Small intestine (tissue), 7 donors: ENCODE results near the gene ACSF3. TPM values are rescaled to one million over a fixed set of nuclear protein-coding genes. Genes with fewer than 3 reads are reported as not detected.

ENCODE experiments used
- DNase-seq, 2 donors: peaks; one replicate each; pipeline versions ENCODE4 v3.0.0 to v3.0.0-alpha.2; 2013
- FAIRE-seq: peaks from 2 replicates; lab custom pipeline; 2012; peaks lifted over from hg19 to GRCh38; lab: Jason Lieb, UNC
- H3K27ac ChIP-seq, 3 donors: one replicate each; pipeline ENCODE4 v1.5.1; 2013; ENCODE audit warnings: low read length in 2 of 3, mild to moderate bottlenecking in 2 of 3, control low read depth in 1 of 3, inconsistent platforms in 1 of 3, low read depth in 1 of 3, moderate library complexity in 1 of 3
- H3K27me3 ChIP-seq, 3 donors: one replicate each; pipeline ENCODE4 v1.6.1; 2013; ENCODE audit warnings: low read length in 3 of 3, inconsistent platforms in 1 of 3; ENCODE audit not compliant: control insufficient read depth in 3 of 3, insufficient read depth in 3 of 3
- H3K36me3 ChIP-seq, 3 donors: one replicate each; pipeline ENCODE4 v1.6.1; 2013; ENCODE audit warnings: low read length in 3 of 3, inconsistent platforms in 1 of 3, low read depth in 1 of 3, mild to moderate bottlenecking in 1 of 3, moderate library complexity in 1 of 3; ENCODE audit not compliant: control insufficient read depth in 3 of 3, insufficient read depth in 2 of 3
- H3K4me1 ChIP-seq, 3 donors: one replicate each; pipeline ENCODE4 v1.6.1; 2013; ENCODE audit warnings: low read length in 2 of 3, inconsistent platforms in 1 of 3, low read depth in 1 of 3, mild to moderate bottlenecking in 1 of 3, moderate library complexity in 1 of 3; ENCODE audit not compliant: control insufficient read depth in 3 of 3, insufficient read depth in 2 of 3
- H3K4me3 ChIP-seq, 3 donors: one replicate each; pipeline ENCODE4 v1.5.1; 2013; ENCODE audit warnings: low read length in 3 of 3, control low read depth in 1 of 3, inconsistent platforms in 1 of 3, low read depth in 1 of 3, mild to moderate bottlenecking in 1 of 3, moderate library complexity in 1 of 3
- H3K9me3 ChIP-seq, 2 donors: one replicate each; pipeline ENCODE4 v1.6.1; 2013; ENCODE audit warnings: low read depth in 1 of 2, low read length in 1 of 2; ENCODE audit not compliant: control insufficient read depth in 2 of 2, insufficient read depth in 1 of 2
- WGBS, 3 donors: extraction: QIAGEN DNeasy Blood & Tissue Kit; methylation state at CpG; one replicate each; pipeline ENCODE4 v1.1.7; 2013; 5-methylcytosine and 5-hydroxymethylcytosine counted together
- polyA plus RNA-seq, 4 donors: library from polyadenylated mRNA; stranded (reverse) in 3 of 4; unstranded in 1 of 4; fragments of 200-250 nt in 3 of 4; fragments of 120-200 nt in 1 of 4; gene quantifications; one replicate each; pipeline versions ENCODE4 v1.2.1 to v1.2.3, GENCODE V29; 2013
- donor health status: healthy with polysubstance abuse.
- donor health status: control.
- donor health status: control.
- donor health status: Bipolar disorder and iron deficiency.
- donor health status: healthy.

The ACSF3 gene
- polyA plus RNA-seq, 4 donors, result 35.3 to 93.7 (median 58.7) TPM

DNA sequence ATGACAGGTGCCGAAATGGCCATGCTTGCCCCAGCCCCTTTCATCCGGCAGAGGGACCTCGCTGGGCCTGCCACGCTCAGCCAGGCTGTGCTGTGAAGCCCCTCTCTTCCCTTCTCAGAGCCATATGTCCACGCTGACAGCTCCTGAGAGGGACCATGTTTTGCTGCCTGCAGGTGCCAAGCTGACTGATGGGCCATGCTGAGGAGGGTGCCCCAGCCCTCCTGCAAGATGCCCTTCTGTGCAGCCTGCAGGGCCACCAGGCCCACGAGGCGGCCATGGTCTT, 44.8 kb downstream of the ACSF3 start:
- H3K36me3 ChIP-seq, result peaks cover 13 to 88% (median 20%) of the 10 kb centered on the region in 3 donors
- H3K4me3 ChIP-seq, result no peak overlapping the region
- 94 to 98% (median 97%) methylated on average over 7 of the region's 7 CpGs for WGBS, 3 donors
- no peak overlapping the region for H3K27ac ChIP-seq
- FAIRE-seq (no peak), DNase-seq (no peak)
- H3K27me3 ChIP-seq, result no peaks in the 10 kb centered on the region
- H3K4me1 ChIP-seq, result no peaks in the 10 kb centered on the region
- H3K9me3 ChIP-seq, result peaks cover 0 to 7% of the 10 kb centered on the region in 2 donors

DNA sequence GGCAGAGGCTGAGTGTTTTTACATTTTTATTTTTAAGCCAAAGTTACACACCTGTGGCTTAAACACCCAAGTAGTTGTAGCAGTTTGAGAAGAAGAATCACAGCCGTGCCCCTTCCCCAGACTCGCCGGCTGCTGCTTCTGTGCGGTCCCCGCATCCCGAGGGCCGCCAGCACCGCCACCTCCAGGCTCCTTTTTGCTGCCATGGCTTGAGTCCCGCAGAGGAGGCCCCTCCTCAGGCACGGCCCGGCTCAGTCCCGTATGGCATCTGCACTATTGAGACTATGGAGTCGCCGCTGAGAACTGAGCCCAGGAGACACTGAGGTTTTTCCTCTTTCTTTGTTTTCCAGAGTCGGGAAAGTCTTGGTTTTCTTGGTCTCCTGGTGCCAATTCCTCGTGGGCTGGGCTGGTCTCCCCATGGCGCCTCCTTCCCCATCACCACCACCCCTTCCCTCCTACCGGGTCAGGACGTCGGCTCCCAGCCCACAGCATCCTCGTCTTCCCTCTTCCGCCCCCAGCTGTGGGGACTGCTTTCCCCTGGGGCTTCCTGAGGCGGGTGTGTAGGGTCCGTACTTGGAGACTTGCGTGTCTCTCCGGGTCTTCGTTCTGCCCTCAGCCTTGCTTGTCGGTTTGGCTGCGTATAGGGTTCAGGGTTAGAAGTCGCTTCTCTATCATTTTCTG, 45.3 kb downstream of the ACSF3 start:
- FAIRE-seq (no peak), DNase-seq (no peak)
- 93 to 96% (median 96%) methylated on average over 30 of the region's 30 CpGs for WGBS, 3 donors
- peaks cover 9 to 88% (median 16%) of the 10 kb centered on the region in 3 donors for H3K36me3 ChIP-seq
- no peak overlapping the region for H3K4me3 ChIP-seq
- H3K27ac ChIP-seq, result no peak overlapping the region
- no peaks in the 10 kb centered on the region for H3K27me3 ChIP-seq
- H3K9me3 ChIP-seq, result peaks cover 0 to 7% of the 10 kb centered on the region in 2 donors
- no peaks in the 10 kb centered on the region for H3K4me1 ChIP-seq

DNA sequence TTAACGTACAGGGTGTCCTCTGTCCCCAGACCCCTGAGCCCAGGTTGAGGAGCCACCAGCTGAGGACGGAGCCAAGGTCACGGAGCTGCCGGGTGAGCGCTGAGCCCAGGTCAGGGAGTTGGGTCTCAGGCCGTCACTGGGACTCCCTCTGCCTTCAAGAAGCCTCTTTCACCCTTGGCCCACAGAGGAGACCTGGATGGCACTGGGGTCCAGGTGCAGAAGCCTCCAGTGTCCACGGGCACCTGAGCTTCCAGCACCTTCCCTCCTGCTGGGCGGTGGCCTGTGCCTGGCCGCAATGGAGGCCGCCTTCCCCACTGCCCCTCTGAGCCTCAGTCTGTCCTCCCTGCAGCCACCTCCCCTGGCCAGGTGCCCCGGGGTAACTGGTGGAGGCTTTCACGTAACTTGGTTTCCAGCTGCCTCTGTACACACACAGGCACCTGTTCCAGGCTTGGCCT, 46.3 kb downstream of the ACSF3 start:
- Histone ChIP-seq H3K27me3 (no peaks in the 10 kb centered on the region), H3K9me3 (peaks cover 0 to 7% of the 10 kb centered on the region in 2 donors), H3K36me3 (peaks cover 5 to 88% (median 15%) of the 10 kb centered on the region in 3 donors), H3K27ac (no peak overlapping the region), H3K4me3 (no peak overlapping the region), H3K4me1 (no peaks in the 10 kb centered on the region)
- no peak for DNase-seq
- no peak for FAIRE-seq
- WGBS, 3 donors, result 82 to 96% (median 86%) methylated on average over 12 of the region's 12 CpGs

DNA sequence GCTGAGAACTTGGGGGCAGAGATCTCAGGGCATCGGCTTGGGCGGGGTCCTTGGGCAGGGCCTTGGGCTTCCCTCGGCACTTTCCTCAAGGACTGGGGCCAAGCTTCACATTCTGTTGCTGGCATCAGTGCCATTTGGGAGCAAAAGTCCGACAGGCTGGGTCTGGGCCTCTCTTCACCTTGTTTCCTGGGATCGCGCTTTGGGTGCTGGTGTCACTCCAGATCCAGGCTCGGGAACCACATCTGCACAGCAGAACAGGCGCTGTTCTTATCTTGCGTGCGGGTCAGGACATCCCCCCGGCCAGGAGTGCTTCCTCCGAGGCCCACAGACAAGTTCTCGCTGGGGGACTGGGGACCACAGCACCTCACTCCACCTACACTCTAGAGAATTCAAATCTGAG, 46.7 kb downstream of the ACSF3 start:
- Histone ChIP-seq H3K36me3 (peaks cover 5 to 88% (median 15%) of the 10 kb centered on the region in 3 donors), H3K27ac (no peak overlapping the region), H3K4me3 (no peak overlapping the region), H3K9me3 (peaks cover 0 to 7% of the 10 kb centered on the region in 2 donors), H3K27me3 (no peaks in the 10 kb centered on the region), H3K4me1 (no peaks in the 10 kb centered on the region)
- WGBS, 3 donors, result 79 to 91% (median 82%) methylated on average over 13 of the region's 13 CpGs
- DNase-seq (no peak), FAIRE-seq (no peak)

DNA sequence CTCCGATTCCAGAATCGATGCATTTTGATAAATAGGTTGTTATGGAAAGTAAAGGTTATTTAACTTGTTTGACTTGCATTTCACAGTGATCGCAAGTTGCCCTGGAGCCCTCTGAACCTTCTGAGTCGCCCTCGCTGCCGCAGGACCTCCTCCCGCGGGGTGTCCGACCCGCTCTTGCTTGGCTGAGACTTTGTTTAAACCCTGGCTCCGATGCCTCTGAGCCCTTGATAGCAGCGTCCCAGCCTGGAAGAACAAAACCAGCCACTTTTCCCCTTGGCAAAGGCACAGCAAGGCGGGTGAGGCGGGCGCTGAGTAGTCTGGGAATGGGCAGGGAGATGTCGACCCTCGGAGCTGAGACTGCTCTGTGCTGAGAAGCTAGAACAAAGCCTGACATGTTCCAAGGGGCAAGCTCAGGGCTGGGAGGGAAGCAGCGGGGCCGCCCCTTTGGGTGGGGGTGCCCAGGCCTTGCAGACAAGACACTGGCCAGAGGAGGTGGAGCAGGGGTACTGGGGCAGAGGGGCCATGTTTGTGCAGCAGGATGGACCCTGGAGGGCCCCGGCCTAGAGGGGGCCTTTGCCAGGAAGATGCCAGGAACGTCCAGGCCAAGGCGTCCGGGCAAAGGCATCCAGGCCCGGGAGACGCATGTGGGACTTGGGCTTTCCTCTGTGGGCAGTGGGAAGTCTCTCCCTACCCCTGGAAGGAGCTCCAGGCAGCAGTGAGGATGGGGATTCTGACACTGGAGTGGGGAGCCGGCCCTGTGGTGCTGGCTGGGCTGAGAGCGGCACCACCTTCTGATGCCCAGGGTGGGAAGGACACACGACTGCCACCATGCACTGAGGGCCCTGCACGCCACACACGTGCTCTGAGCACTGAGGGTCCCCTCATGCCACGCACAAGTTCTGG, 47.6 kb downstream of the ACSF3 start:
- peaks cover 5 to 93% (median 16%) of the 10 kb centered on the region in 3 donors for H3K36me3 ChIP-seq
- no peak for DNase-seq
- peaks cover 0 to 7% of the 10 kb centered on the region in 2 donors for H3K9me3 ChIP-seq
- H3K4me3 ChIP-seq, result no peak overlapping the region
- 94 to 97% (median 97%) methylated on average over 27 to 31 of the region's 31 CpGs for WGBS, 3 donors
- no peaks in the 10 kb centered on the region for H3K4me1 ChIP-seq
- no peak overlapping the region for H3K27ac ChIP-seq
- no peak for FAIRE-seq
- no peaks in the 10 kb centered on the region for H3K27me3 ChIP-seq

DNA sequence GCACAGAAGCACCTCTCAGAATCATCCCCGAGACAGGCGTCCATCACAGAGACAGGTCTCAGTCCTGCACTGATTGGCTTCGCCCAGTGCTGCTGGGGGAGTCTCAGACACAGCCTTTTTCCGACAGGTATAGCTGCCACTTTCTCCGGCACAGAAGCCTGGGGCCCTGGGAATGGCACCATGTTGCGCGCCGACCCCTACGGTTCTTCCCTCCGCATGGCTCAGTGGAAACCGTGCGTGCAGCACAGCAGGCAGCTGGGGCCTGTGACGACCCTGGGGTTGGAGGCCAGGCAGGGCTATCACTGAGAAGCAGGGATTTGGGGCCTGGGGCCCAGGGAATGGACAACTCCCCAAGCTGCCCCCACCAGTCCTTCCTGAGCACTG, 48.2 kb downstream of the ACSF3 start:
- FAIRE-seq (no peak), DNase-seq (no peak)
- Histone ChIP-seq H3K36me3 (peaks cover 4 to 93% (median 13%) of the 10 kb centered on the region in 3 donors), H3K27ac (no peak overlapping the region), H3K4me3 (no peak overlapping the region), H3K27me3 (no peaks in the 10 kb centered on the region), H3K4me1 (no peaks in the 10 kb centered on the region), H3K9me3 (peaks cover 0 to 7% of the 10 kb centered on the region in 2 donors)
- 96 to 98% (median 97%) methylated on average over 13 of the region's 13 CpGs for WGBS, 3 donors

DNA sequence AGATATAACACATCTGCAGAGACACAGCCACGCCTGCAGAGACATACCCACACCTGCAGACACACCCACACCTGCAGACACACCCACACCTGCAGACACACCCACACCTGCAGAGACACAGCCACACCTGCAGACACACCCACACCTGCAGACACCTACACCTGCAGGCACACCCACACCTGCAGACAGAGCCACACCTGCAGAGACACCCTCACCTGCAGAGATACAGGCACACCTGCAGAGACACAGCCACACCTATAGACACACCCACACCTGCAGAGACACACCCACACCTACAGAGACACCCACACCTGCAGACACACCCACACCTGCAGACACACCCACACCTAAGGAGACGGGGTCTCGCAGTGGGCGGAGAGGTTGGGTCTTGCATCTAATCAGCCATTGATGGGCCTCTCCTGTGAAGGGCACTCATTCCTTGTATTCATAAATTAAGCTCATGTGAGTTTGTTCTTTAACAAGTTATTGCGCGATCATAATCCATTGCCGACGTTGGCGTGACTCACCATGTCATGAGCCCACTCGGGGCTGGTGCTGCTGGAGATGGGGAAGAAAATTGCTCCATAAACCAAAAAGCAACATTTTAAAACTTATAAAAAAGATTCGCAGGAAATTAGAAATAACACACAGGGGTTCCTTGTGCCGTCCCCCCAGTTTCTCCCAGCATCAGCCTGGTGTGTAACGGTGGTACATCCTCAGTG, 49.0 kb downstream of the ACSF3 start:
- H3K4me3 ChIP-seq, result no peak overlapping the region
- H3K36me3 ChIP-seq, result peaks cover 3 to 89% (median 13%) of the 10 kb centered on the region in 3 donors
- H3K9me3 ChIP-seq, result peaks cover 0 to 10% of the 10 kb centered on the region in 2 donors
- no peaks in the 10 kb centered on the region for H3K27me3 ChIP-seq
- DNase-seq (peak in 1 of 2 donors; percentile 29), FAIRE-seq (no peak)
- H3K4me1 ChIP-seq, result no peaks in the 10 kb centered on the region
- no peak overlapping the region for H3K27ac ChIP-seq
- 94 to 96% (median 96%) methylated on average over 13 of the region's 13 CpGs for WGBS, 3 donors

DNA sequence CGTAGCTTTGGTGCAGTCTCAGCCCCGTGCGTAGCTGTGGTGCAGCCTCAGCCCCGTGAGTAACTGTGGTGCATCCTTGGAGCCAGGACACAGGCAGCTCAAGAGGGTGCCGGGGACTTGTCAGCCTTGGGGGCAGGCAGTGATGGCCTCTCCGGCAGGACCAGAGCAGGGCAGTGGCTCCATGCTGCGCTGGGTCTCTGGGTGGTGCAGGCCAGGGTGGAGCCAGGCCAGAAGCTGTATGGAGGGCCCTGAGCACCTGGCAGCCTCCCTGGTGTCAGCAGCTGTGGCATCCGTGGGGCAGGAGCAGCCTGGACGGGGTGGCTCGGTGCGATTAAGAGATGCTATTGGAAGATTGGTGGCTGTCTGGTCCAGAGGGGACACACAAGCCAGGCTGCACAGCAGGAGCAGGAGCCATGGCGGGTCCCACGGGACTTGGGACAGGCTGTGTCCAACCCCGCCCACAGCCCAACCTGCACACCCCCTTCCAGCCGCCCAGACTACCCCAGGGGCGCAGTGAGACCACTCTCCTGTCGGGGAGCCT, 49.6 kb downstream of the ACSF3 start:
- no peaks in the 10 kb centered on the region for H3K27me3 ChIP-seq
- DNase-seq (no peak), FAIRE-seq (no peak)
- H3K9me3 ChIP-seq, result peaks cover 0 to 13% of the 10 kb centered on the region in 2 donors
- no peaks in the 10 kb centered on the region for H3K4me1 ChIP-seq
- no peak overlapping the region for H3K4me3 ChIP-seq
- WGBS, 3 donors, result 93 to 95% (median 95%) methylated on average over 17 of the region's 17 CpGs
- H3K36me3 ChIP-seq, result peaks cover 3 to 87% (median 13%) of the 10 kb centered on the region in 3 donors
- no peak overlapping the region for H3K27ac ChIP-seq
